Measurements from ENCODE around the gene SSH2.

Gene SSH2

DNA sequence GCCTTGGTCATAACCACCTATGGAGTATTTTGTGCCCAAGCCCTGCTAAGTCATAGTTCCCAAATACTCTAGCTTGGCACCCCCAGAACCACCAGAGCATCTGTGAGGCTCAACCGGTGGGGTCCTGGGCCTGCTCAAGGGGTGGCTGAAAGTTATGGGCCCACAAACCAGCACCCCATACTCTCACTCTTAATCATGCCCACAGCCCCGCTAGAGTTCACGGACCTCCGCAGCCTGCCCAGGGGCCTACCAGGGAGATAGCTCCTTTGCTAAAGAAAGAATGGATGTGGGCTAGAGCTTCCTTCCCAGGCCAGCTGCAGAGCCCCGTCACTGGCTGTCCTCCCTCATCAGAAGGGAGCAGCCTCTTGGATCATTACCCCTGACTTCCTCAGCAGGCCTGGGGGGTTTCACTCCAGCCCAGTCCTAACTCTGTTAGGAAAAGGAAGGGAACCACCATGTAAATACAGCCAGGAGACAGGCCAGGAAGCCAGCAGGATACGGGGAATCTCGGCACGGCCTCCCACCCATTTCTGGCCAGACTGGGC is 341.9 kb downstream of the SSH2 start:
- no peak for DNase-seq (ENCODE audit: low read depth)

- DNase-seq (ENCODE audit: low read depth) = no peak
Observed at GRCh38 chr17:29587591-29587990, 342.4 kb downstream of the SSH2 start.

DNA sequence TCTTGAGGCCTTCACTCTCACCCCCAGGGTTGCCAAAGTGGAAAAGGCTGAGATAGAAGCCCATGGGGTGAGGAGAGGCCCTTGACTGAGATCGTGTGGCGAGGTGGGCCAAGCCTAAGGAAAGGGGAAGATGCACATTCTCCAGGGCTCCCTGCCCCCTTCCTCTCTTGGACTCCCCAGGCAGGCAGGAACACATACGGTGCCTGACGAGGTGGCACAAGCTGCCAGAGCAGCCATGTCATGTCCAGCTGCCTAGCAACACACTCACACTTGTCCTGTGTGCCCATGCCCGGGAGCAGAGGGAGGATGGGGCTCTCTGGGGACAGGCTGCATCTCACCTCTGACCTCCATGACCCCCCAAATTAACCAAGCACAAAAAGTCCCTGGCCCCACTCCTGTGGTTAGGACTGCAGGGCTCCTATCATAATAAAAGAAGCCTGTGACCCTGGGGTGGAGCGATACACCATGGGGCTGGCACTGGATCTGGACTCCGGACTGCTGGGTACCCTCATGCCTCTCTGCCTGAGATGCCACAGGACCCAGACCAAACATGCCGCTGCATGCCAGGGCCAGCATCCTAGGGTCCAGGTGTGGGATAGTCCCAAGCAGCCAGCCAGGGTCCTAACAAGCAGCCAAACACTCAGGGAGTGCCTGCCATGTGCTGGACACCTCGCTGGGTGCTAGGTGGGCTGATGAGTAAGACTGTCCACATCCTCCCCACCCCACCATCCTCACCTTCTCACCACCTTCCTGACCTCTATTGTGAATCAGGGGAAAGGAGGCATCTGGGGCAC is 343.2 kb downstream of the SSH2 start:
- DNase-seq (ENCODE audit: low read depth) = no peak

DNA sequence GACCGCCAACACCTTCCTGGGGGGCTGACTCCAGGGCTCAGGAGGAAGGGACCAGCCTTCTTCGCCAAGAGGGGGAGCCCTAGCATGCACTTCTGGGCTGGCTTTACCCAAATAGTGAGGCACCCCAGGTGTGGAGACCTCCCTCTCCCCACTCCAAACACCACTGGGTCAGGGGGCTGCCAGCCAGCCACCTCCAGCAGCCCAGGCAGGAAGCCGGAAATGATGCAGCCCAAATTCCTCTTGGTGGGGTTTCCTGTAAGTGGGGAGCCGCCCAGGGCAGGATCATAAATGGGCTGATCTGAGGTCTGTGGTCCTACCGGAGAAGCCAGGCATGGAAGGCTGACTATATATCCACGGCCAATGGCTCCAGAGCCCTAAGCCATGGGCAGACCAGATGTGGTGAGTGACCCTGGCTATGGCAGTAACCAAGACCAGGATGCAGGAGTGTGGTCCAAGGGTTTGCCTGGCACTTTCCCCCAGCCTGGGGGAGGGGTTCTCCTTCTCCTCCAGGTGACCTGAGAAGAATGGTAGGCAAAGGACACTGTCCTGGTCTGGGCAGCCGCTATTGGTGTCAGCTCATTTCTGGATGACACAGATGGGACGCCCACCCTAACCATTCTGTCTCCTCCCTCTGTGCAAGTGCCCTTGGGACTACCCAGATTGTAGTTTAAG is 344.8 kb downstream of the SSH2 start:
- no peak for DNase-seq (ENCODE audit: low read depth)

DNA sequence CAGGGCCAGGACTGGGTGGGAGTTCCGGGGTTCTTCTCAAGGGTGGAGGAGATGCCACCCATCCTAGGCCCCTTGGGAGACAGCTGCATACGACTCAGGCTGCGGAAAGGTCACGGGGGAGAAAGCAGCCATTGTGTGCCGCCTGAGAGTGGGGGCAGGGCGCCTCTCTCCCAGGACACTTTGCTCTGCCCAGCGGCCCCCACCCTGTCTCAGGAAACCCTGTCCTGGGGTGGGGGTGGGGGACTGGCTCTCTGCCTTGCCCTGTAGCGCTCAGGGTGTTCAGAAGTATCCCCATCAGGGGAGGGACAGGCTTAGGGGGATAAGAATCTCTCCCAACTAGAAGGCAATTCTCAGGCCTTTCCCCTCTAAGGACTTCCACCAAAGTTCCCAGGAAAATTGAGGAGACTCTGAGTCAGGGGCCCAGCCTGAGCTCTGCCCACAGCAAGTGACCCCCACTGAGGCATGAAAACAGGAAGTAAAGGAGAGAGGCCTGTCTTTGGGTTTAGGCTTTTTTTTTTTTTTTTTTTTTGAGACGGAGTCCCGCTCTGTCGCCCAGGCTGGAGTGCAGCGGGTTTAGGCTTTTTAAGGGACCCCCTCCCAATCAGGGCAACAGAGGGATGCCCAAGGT is 345.5 kb downstream of the SSH2 start:
- no peak for DNase-seq (ENCODE audit: low read depth)

DNA sequence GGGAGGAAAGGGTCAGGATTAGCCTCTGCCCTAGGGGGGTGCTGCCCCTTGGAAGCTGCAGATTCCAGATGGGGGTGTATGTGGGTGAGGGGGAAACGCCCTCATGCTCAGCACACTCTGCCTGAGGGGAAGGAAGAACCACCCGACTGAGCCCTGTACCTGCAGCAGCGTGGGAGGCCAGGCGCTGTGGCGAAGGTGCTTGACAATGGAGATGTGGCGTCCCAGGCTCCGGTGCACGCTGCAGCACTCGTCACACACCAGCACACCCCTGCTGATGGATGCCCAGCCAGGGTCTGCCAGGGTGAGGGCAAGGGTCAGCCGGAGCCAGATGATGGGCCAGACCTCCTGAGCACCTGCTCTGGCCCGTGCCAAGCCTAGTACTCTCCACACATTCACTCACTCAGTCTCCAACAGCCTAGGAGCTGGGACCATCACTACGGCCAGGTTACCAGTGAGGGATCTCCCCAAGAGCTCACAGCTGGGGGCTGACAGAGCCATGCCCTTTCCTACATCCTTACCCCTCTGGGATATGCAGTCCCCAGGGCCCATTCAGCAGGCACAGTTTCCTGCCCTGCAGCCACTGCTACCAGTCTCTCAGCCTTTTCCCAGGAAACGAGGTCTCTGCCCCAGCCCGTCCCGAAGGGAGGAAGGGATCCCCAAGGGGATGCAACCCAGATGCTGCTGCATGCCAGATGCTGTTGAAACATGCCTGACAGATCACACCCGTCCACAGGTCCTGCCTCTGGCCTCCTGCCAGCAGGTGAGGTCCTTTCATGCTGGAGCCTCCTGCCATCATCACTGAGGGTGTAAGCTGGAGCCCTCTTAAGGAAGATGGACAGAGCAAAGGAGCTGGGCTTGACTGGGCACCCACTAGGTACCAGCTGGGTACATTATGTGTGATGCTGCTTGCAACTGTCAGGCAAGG is 346.4 kb downstream of the SSH2 start:
- no peak for DNase-seq (ENCODE audit: low read depth)

- DNase-seq (ENCODE audit: low read depth) = no peak
Observed at GRCh38 chr17:29582772-29583171, 347.3 kb downstream of the SSH2 start.

- DNase-seq (ENCODE audit: low read depth) = no peak
Observed at GRCh38 chr17:29582254-29582765, 347.7 kb downstream of the SSH2 start.

- no peak for DNase-seq (ENCODE audit: low read depth)
Observed at GRCh38 chr17:29581583-29582253, 348.3 kb downstream of the SSH2 start.

- DNase-seq (ENCODE audit: low read depth) = peak; percentile 81
Observed at GRCh38 chr17:29579866-29580771, 349.9 kb downstream of the SSH2 start.

DNA sequence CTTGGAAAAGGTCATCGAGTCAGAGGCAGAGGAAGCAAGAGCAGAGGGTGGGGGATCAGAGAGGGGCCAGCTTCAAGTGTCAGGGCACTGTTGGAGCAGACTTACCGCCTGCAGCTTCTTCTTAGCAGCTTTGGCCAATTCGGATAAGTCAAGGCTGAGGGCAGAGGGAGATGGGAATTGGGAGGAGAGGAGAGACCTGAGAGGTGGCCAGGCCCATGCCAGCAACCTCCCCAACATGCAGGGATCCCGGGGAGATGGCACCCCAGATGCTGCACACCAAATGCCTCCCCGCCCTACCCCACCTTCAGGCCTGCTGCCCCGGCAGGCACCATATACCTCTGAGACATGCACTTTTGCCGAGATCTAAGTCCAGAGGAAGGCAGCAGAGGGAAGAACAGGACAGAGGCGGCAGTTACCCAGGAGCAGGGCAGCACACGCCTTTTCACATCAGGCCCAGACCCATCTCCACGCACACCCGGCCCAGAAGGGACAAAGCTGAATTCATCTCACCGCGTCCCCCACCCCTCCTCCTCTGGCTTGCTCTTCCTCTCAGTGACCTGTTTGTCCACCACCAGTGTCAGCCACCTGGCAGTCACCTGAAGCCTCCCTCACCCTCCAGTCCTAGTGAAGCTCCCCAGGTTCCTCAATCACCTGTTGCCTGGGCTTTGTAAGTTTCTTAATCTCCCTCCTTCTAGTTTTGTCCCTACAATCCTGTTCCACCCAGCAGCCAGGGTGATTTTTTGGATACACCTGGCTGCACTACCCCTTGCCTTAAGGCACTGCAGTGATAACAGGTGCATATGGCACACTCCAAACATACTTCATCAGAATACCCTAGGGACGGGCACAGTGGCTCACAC is 351.2 kb downstream of the SSH2 start:
- DNase-seq (ENCODE audit: low read depth) = no peak

GRCh38 chr17:29577385-29578211 is 352.4 kb downstream of the SSH2 start:
- no peak for DNase-seq (ENCODE audit: low read depth)

GRCh38 chr17:29577001-29577370 is 353.0 kb downstream of the SSH2 start:
- no peak for DNase-seq (ENCODE audit: low read depth)

DNA sequence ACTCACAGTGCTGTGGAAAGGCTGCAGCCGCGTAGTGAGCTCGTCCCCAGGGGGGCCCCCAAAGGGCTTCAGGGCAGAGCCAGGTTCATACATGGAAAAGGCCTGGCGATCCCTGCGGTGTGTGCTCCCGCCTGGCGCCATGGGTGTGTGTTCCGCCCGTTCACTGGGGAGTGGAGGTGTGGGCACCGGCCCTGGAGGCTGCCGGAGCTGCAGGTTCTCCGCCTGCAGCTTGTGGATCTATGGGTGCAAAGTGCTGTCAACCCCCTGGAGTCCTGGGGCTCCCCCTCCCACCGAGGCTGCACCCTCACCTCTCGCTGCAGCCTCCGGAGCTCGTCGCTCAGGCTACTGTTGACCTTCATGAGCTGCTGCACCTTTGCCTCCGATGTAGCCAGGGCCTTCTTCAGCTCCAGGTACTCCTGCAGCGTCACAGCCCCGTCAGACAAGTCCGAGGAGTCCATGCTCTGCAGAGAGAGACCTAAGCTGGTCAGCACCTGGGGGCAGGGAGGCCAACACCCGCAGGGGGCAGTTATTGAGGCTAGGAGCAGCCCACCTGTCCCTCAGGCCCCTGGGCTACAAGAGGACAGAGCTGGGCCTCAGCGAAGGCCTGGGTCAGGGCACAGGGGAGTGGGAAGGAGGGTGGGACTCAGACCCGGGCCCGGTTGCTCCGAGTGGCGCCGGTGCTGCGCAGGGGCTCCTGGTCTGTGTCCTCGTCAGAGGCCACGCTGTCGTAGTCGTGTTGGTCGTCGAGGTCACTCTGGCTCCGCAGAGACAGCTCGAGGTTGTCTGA is 353.6 kb downstream of the SSH2 start:
- DNase-seq (ENCODE audit: low read depth) = no peak
